ENCODE measurements around the gene TRMT1L.
"Not testable (repeated sequence)": the region's sequence is repeated elsewhere in the genome, so short reads cannot be mapped to it uniquely, and the experiment has no call there.

TRMT1L gene, protein sequence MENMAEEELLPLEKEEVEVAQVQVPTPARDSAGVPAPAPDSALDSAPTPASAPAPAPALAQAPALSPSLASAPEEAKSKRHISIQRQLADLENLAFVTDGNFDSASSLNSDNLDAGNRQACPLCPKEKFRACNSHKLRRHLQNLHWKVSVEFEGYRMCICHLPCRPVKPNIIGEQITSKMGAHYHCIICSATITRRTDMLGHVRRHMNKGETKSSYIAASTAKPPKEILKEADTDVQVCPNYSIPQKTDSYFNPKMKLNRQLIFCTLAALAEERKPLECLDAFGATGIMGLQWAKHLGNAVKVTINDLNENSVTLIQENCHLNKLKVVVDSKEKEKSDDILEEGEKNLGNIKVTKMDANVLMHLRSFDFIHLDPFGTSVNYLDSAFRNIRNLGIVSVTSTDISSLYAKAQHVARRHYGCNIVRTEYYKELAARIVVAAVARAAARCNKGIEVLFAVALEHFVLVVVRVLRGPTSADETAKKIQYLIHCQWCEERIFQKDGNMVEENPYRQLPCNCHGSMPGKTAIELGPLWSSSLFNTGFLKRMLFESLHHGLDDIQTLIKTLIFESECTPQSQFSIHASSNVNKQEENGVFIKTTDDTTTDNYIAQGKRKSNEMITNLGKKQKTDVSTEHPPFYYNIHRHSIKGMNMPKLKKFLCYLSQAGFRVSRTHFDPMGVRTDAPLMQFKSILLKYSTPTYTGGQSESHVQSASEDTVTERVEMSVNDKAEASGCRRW

DNA sequence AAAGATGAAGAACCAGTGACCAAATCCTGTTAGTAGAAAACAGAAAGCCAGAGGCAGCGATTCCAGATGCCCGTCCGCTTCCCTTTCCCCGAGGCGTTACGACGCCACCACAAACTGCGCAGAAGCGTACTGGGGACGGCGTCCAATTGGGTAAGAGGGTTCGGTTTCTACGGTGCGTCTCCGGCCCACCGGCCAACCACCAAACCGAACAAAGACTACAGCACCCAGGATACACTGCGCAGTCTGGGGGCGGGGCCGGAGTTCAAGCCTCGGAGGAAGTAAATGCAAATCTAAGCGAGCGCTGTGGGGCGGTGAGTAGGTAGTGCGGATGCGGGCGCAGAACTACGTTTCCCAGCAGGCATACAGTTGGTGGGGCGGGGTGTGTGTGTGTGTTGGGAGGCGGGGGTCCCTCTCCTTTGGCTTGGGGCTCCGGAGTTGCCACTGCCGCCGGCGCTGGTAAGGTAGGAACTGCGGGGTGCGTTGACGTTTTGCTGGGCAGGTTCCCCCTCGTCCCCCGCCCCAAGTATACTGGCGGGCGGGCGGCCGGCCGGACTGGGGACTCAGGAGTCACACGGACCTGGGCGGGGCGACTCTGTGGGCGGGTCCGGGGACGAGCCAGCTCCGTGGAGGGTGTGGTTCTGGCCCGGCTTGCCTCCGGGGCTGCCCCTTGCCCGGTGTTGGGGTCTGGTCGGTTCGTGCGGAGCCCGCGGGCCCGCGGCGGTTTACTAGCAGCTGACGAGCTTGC, at the start of gene TRMT1L, which contains the start of gene SWT1:
TRMT1L (minus strand) TSS at position 100 of the 745 bp plus-strand sequence. CDS start 241 bp downstream, outside the sequence.
SWT1 (plus strand) TSS at position 314 of the 745 bp plus-strand sequence. CDS start 3,675 bp downstream, outside the sequence.
- DNase-seq = peak; percentile 98 to 99

DNA sequence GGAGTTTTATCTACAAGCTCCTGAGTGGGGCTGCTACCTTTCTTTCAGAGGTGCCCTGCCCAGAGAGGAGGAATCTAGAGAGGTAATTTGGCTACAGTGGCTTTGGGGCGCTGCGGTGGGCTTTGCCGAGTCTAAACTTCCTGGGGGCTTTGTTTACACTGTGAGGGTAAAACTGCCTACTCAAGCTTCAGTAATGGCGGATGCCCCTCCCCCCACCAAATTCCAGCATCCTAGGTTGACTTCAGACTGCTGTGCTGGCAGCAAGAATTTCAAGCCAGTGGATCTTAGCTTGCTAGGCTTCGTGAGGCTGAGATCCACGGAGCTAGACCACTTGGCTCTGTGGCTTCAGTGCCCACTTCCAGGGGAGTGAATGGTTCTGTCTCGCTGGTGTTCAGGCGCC, 44.1 kb upstream of the TRMT1L start:
- DNase-seq = no peak

DNA sequence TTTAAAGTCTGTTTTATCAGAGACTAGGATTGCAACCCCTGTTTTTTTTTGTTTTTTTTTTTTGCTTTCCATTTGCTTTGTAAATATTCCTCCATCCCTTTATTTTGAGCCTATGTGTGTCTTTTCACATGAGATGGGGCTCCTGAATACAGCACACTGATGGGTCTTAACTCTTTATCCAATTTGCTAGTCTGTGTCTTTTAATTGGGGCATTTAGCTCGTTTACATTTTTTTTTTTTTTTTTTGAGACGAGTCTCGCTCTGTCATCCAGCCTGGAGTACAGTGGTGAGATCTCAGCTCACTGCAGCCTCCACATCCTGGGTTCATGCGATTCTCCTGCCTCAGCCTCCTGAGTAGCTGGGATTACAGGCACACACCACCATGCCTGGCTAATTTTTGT, 42.0 kb upstream of the TRMT1L start:
- not testable (repeated sequence) for DNase-seq

DNA sequence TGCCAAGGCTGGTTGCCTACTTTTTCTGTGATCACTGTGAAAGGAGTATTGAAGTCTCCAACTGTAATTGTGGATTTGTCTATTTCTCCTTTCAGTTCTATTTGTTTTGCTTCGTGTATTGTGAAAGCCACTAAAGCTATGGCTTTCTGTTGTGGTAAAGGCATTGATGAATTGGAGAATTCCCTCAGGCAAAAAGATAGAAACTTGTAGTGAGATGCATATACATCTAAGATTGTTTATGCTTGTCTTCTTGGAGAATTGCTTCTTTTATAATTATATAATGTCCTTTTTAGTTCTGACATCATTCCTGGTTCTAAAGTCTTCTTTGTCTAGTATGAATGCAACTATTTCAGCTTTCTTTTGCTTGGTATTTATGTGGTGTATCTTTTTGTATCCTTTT, 37.0 kb upstream of the TRMT1L start:
- no peak for DNase-seq

DNA sequence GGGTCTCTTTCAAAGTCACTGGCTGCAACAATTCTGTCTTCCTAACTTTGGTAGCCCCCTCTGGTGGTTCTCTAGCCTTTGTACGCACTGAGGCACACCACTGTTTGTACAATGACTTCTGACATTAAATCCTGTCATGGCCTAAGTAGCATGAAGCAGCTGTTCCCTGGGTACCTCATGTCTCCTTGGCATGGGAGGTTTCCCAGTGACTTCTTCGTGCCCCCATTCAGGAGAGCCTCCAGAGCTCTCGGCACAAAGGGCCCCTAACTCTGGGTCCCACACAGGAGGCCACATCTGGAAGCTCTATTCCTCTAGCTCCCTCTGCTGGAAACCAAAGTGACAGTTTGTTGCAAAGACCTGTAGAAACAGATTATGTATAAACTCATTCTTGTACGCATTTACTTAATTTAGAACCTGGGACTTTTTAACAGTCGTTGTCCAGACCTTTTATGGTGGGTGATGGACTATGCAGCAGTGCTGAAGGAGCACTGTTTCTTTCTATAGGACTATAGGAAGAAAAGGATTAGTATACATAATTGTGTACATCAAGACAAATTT, 13.6 kb upstream of the TRMT1L start:
- peak; percentile 46 to 54 for DNase-seq

DNA sequence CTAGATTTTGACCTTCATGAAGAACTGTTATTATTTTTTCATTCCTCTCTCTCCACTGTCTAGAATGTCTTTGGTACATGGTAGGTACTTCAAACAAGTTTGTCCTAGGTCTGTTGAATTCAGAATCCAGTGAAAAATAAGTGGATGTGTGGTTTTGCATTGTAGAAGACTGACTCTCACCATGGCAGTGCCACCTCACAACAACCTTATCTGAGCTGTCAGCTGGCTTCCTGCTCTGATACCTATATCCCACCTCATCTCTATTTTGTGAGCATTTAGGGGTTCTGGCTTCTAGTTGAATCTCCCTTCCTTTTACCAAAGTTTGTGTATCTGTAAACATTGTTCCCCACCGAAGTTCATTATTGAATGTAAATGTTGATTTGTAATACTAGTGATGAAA, 9.4 kb upstream of the TRMT1L start:
- no peak for DNase-seq

DNA sequence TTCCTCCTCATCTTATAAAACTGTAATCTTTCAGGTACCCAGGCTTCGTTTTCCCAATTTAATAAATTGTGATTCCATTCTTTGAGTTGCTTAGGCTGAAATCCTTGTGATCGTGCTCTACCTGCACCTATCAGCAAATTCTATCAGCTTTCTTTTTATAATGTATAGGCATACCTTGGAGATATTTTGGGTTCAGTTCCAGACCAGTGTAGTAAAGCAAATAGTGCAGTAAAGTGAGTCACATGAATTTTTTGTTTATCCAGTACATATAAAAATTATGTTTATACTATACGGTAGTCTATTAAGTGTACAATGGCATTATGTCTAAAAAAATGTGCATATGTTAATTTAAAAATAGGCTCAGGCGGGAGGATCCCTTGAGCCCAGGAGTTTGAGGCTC, 5.7 kb upstream of the TRMT1L start:
- no peak for DNase-seq

DNA sequence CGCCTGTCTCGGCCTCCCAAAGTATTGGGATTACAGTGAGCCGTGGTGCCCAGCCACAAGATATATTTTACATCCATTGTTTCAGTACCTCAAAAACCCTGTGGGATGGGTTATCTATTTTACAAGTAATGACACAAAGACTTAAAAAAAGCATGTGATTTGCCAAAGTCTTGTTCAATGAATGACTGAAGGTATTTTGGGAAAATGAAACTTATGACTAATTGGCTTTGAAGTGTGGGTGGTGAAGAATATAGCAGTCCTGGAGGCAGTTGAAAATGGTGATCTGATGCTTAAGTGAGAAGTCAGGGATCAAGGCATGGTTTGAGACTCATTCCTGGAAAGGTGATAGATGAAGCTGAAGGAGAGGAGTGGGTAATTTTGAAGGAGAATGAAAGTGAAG, 3.2 kb upstream of the TRMT1L start:
- DNase-seq = no peak

DNA sequence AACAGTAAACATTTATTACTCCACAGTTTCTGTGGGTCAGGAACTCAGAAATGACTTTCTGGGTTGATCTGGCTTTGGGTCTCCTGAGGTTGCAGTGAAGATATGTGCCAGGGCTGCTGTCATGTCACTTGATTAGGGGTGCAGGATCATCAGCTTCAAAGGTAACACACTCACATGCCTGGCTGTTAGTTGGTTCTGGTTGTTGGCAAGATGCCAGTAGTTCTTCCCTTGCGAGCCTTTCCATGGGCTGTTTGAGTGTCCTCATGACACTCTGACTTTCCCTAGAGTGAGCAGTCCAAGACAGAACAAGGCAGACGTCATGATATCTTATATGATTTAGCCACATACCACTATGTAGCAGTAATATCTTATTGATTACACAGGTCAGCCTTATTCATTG, 2.0 kb upstream of the TRMT1L start:
- DNase-seq = peak in 1 of 2 experiments; percentile 5

DNA sequence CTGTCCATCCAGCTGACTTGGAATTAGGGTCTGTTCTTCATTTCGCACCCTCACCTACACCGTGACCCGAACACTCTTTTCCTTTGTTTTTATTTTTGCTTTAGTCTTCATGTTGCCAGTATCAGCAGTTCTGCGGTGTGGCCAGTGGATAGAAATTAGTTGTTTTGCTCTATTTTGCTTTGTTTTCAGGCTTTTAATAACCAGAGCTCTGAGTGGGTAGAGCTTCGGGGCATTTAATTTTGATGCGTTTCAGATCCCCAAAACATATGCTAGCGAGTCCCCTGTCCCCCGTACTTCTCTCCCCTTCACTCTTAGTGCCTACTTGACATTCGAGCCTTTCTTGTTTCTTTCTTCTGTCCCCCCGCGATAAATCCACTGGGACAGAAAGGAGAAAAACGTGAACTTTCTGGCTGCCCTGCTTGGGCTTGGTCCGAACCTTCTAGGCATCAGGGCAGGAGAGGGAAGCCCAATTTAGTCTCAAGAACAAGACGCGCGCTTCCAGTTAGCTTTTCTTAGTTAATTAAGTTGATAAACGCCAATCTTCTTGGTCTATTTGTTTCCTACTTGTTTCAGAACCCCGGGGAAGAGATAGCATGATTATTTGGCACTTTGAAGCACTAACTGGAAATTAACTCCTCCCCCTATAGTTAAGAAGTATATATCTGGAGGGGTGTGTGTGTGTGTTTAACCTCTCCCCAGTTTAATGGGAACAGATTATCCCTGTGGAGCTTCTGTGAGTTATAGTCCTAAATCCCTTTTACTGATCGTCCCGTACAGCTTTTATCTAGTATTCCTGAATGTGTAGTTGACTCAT, 1.1 kb upstream of the TRMT1L start:
- no peak for DNase-seq

DNA sequence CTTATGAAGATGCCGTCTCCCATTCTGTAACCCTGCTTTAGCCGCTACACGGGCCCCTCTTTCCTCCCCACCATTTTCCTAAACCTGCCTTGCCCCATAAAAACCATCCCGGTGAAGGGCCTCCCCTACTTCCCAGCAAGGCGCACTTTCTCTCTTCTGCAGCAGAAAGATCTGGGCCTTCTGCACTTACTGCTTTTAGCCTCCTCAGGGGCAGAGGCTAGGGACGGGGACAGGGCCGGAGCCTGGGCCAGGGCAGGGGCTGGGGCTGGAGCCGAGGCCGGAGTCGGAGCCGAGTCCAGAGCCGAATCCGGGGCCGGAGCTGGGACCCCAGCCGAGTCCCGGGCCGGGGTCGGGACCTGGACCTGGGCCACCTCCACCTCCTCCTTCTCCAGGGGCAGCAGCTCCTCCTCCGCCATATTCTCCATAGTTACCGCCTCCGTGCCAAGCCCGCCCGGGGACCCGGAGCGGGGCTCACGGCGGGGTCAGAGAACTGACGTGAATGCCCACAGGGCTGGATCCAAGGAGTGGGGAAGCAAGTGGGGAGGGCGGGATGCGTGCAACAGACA, 382 bp downstream of the TRMT1L start:
- peak in 1 of 2 experiments; percentile 71 for DNase-seq

DNA sequence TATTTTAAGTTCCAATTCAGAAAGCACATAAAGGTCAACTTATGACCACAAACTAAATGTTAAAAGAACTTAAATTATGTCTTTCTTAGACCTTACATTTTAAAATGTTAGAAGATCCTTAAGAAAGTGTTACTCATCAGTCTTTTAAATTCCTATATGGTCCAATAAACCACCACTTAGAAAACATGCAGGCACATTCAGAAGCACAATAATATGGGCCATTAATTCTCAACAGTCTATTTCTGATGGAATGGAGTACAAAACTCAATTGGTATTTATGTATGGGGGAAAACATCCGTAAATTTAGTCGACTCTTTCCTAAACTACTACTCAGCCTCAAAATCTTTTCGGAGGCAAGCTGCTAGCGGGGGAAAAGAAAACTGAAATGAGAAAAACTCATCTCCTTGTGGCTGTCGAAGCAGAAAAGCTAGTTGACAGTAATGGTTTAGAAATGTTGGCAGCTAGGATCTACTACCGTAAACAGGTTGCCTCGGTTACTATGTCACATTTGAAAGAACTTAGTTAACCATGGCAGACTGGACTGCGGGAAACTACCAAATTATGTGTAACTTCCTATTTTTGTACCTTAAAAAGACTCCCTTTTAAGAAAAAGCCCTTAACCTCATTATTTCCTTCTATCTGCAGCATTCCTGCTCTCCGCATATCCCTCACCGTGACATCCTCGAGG, 1.0 kb downstream of the TRMT1L start:
- no peak for DNase-seq

DNA sequence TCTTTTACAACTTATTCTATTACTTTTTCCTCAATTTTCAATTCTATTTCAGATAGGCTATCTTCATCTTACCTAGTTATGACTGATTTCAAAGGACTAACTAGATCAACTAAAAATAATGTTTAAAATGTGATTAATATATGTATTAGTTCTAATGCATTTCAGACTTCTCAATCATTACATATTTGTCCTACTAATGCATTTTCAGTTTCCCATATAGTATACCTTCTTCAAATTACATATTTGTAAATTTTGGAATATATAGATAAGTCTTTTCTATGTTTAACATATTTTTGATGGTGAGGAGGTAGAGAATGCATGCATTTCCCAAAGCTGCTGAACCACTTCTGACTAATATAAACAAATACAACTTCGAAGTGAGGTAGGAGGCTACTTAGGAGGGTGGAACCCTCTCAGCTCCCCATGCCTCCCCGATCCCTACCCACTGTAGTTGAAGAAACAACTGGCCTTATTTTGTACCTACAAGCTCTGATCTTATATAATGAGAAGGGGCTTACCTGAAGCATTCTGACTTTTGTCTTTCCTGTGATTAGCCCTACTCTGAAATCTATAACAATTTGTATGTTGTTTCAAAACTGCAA, 1.7 kb downstream of the TRMT1L start:
- no peak for DNase-seq

DNA sequence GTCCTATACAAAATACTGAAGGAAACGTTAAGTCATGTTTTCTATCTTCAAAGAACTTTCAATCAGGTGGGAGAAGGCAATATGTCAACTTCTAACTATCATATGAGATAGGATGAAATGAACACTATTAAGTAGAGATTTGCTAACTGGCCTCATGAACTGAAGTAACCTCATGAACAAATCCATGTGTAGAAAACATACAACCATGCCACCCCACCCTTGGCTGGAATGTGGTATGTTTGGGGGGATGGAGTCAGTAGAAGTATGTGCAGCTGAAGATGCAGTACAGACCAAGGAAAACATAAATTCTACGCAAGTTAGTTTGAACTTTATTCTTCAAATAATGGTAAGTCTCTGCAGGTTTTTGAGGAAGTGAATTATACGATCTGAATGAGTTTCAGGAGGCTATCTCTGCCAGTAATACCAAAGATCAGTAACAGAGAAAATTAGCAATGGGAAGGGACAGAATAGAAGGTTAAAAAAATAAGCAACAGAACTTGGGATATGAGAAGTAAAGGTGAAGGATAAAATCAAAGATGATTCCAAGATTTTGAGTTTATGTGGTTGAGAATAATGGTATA, 4.5 kb downstream of the TRMT1L start:
- DNase-seq = no peak

DNA sequence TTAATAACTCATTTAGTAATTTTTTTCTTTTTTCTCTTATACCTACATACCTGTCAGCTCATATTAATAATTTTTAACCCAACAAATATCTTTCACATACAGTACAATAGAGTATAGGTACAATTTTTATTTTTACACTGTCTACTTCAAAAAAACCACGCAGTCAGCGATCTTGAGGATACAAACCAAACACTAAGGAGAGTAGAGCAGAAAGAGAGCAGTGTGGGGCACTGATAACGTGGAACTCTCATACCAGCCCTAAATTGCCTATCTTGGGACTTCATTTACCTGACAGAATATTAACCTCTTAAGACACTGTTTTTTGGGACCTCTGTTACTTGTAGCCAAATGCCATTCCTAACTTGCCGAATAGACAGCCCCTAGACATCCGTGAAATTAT, 5.5 kb downstream of the TRMT1L start:
- DNase-seq = no peak

DNA sequence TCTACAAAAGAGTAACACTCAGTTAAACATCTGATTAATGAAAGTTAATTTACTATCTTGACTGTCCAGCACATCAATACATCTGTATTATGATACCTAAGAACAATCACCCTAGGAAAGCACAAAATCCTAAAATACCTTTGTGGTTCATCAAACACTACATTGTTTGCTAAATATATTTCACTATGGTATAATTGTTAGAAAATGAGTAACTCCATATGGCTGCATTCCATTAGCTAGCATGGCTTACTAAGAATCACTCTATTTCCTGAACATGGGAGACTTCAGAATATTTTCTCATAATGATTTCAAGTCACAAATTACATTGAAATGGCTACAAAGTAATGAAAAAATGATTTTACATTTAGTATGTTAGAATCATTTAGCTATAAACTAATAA, 12.5 kb downstream of the TRMT1L start:
- DNase-seq = no peak

DNA sequence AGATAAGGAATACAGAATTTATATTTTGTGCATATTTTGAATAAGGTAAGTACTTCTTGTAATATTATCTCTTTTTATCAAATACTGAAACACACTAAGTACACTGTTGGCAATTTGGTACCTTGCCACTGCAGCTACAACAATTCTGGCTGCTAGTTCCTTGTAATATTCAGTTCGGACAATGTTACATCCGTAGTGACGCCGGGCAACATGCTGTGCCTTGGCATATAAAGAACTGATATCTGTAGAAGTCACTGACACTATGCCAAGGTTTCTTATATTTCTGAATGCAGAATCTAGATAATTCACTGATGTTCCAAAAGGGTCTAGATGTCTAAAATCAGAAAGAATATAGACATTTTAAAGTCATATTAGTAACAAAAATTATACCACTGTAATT, 17.5 kb downstream of the TRMT1L start:
- DNase-seq = no peak

DNA sequence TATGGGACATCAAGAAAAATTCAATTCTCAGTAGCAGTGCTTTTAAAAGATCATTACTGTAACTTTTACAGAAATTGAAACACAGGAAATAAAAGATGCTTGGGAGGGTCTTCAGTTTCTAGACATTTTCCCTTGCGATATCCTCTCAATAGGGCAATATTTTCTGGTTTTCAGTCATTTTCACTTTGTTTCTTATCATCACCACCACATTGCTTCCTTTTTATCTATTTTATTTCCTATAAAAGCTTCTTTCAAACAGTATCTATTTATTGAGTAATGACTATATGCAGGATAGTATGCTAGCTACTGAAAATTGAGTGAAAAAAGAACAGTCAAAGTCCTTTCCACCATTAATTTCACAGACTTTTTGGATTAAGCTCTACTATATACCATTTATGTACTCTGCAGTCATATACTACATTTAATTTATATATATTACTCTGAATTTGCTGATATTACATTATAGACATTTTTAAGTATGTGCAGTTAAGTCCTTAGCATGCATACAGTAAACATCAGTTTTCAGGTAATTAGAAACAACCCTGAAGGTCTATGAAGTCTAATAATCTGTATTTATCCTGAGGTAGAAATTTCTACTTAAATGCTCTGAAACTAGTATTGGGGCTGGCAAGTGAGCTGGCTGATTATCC, 18.7 kb downstream of the TRMT1L start:
- DNase-seq = no peak

DNA sequence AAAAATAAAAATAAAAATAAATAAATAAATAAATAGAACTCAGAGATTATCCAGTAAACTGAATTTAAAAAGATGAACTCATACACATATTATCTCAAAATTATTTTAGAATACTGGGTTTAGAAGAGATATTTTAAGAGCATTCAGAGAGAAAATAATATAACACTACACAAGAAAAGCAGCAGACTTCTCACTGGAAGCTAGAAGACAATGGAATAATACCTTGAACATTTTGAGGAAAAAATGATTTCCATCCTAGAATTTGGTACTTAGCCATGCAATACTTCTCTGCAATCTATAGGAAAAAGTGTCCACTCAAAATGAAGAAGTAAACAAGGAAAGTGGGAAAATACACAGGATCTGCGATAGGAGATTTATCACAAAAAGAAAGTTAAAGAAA, 24.2 kb downstream of the TRMT1L start:
- no peak for DNase-seq

DNA sequence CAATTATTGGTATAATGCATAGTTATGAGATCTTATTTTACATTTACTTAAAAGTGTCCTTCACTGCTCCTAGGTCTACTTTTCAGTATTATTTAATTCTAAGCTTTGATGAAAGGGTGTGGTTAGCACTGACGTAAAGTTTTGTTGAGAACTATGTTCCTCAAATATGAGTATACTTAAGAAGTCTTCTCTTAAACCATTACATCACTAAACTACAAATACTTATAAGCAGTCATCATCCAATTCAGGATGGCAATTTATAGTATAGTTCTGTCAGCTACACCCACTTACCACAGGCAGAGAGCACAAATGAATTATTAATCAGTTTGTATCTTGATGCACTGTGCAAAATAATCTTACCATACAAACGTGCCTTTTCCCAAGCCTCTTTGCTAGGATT, 27.0 kb downstream of the TRMT1L start:
- DNase-seq = no peak

All from SHP77 (cell line).